ENCODE results near the gene CLASRP.
"Not testable (repeated sequence)": the region's sequence is repeated elsewhere in the genome, so short reads cannot be mapped to it uniquely, and the experiment has no call there.

The CLASRP gene

GRCh38 chr19:45103508-45104319 is 64.9 kb downstream of the CLASRP start:
- no peak overlapping the region for H3K27ac ChIP-seq (ENCODE audit: low read length)
- H3K36me3 ChIP-seq (ENCODE audit: control insufficient read depth, insufficient read depth, low read length), result no peaks in the 10 kb centered on the region
- WGBS (ENCODE audit: insufficient coverage, insufficient read length), result no CpG with 5 or more reads among the region's 26 CpGs
- no peaks in the 10 kb centered on the region for H3K27me3 ChIP-seq (ENCODE audit: control insufficient read depth, insufficient read depth, low read length)
- no peak for DNase-seq (ENCODE audit: low read depth, low spot score)
- peaks cover 5% of the 10 kb centered on the region for H3K4me1 ChIP-seq (ENCODE audit: control insufficient read depth, insufficient read depth, low read length)
- no peak overlapping the region for H3K4me3 ChIP-seq (ENCODE audit: low read length)
- H3K9me3 ChIP-seq (ENCODE audit: control insufficient read depth, insufficient read depth, low read length), result no peaks in the 10 kb centered on the region

DNA sequence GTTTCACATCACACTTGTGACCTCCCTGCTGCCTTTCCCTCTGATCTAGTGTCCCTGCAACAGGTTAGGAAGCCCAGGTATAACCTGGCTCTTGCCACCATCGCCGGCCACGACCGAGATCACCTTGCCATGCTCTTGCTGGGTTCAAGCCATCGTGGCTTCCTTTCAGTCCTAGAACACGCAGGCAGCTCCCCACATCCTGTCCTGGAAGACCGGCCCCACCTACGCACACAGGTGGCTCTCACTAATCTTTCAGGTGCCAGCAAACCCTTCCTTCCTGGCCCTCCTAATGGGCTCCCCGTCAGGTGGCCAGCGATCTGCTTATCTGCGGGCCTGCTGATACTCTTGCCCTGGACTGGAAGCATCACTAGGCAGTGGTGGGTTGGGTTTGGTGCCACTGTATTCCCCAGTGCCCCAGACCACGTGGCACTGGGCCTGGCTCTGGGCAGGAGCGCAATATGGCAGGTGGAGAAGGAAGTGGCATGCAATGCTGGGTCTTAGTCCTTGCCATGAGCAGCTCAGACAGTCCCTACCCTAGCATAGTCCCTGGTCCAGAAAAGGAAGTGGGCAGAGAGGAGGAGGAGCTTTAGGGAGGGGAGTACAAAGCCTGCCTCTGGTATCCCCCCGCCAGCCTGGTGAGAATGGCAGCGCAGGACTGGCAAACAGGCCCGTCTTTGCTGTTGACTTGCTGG is 66.0 kb downstream of the CLASRP start:
- Histone ChIP-seq H3K27me3 (ENCODE audit: control insufficient read depth, insufficient read depth, low read length) (no peaks in the 10 kb centered on the region), H3K4me3 (ENCODE audit: low read length) (no peak overlapping the region), H3K36me3 (ENCODE audit: control insufficient read depth, insufficient read depth, low read length) (no peaks in the 10 kb centered on the region), H3K27ac (ENCODE audit: low read length) (no peak overlapping the region), H3K4me1 (ENCODE audit: control insufficient read depth, insufficient read depth, low read length) (peaks cover 5% of the 10 kb centered on the region), H3K9me3 (ENCODE audit: control insufficient read depth, insufficient read depth, low read length) (no peaks in the 10 kb centered on the region)
- no peak for DNase-seq (ENCODE audit: low read depth, low spot score)
- no CpG with 5 or more reads among the region's 16 CpGs for WGBS (ENCODE audit: insufficient coverage, insufficient read length)

- H3K9me3 ChIP-seq (ENCODE audit: control insufficient read depth, insufficient read depth, low read length); DNase-seq (ENCODE audit: low read depth, low spot score); H3K36me3 ChIP-seq (ENCODE audit: control insufficient read depth, insufficient read depth, low read length); H3K4me1 ChIP-seq (ENCODE audit: control insufficient read depth, insufficient read depth, low read length); H3K27me3 ChIP-seq (ENCODE audit: control insufficient read depth, insufficient read depth, low read length); H3K27ac ChIP-seq (ENCODE audit: low read length); H3K4me3 ChIP-seq (ENCODE audit: low read length): not testable (repeated sequence)
- no CpG with 5 or more reads among the region's 11 CpGs for WGBS (ENCODE audit: insufficient coverage, insufficient read length)
Observed at GRCh38 chr19:45106363-45106762, 67.5 kb downstream of the CLASRP start.

DNA sequence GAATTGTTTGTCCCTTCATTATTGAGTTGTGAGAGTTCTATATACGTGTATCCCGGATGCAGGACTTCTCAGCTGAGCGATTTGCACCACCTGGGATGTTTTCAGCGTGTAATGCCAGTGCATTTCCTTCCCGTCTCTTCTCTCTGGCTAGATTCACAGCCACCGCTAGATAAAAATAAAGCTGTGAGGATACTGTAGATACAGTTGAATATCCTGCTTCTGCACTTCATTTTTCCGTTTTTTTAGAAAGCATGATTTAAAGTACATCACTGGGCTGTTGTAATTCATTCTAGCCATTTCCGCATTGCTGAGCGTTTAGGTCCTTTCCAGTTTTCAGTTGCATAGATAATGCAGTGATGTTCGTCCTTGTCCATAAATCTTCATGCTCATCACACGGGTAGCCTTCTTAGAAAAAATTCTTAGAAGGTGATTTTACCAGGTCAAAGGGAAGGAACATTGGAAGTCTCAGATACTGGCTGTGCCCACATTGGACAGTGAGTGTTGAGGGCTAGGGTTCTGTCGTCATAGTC is 68.8 kb downstream of the CLASRP start:
- Histone ChIP-seq H3K4me3 (ENCODE audit: low read length) (no peak overlapping the region), H3K27me3 (ENCODE audit: control insufficient read depth, insufficient read depth, low read length) (no peaks in the 10 kb centered on the region), H3K36me3 (ENCODE audit: control insufficient read depth, insufficient read depth, low read length) (no peaks in the 10 kb centered on the region), H3K4me1 (ENCODE audit: control insufficient read depth, insufficient read depth, low read length) (peaks cover 5% of the 10 kb centered on the region), H3K27ac (ENCODE audit: low read length) (no peak overlapping the region), H3K9me3 (ENCODE audit: control insufficient read depth, insufficient read depth, low read length) (no peaks in the 10 kb centered on the region)
- DNase-seq (ENCODE audit: low read depth, low spot score), result no peak
- no CpG with 5 or more reads among the region's 12 CpGs for WGBS (ENCODE audit: insufficient coverage, insufficient read length)

DNA sequence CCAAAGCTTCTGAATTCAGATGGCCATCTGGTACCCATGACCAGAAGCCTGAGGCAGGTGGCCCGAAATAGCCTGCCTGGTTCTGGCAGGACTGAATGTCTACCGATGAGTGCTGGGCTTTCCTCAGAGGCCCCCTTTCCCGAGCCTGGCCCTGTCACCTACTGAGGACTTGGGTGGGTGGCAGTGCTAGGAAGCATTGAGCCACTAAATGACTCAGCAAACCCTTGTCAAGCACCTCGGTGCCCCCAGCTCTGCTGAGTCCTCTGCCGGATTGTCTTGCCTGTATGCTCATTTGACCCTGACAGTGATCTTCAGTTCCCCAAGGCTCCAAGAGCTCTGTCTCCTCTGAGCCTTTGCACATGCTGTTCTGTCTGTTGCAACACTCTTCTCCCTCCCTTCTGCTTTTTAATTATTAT is 72.0 kb downstream of the CLASRP start:
- Histone ChIP-seq H3K4me1 (ENCODE audit: control insufficient read depth, insufficient read depth, low read length) (no peaks in the 10 kb centered on the region), H3K27ac (ENCODE audit: low read length) (no peak overlapping the region), H3K9me3 (ENCODE audit: control insufficient read depth, insufficient read depth, low read length) (no peaks in the 10 kb centered on the region), H3K36me3 (ENCODE audit: control insufficient read depth, insufficient read depth, low read length) (no peaks in the 10 kb centered on the region), H3K4me3 (ENCODE audit: low read length) (no peak overlapping the region), H3K27me3 (ENCODE audit: control insufficient read depth, insufficient read depth, low read length) (no peaks in the 10 kb centered on the region)
- no CpG with 5 or more reads among the region's 5 CpGs for WGBS (ENCODE audit: insufficient coverage, insufficient read length)
- DNase-seq (ENCODE audit: low read depth, low spot score), result no peak

- no CpG with 5 or more reads among the region's 11 CpGs for WGBS (ENCODE audit: insufficient coverage, insufficient read length)
- Histone ChIP-seq H3K27ac (ENCODE audit: low read length) (no peak overlapping the region), H3K9me3 (ENCODE audit: control insufficient read depth, insufficient read depth, low read length) (no peaks in the 10 kb centered on the region), H3K4me1 (ENCODE audit: control insufficient read depth, insufficient read depth, low read length) (no peaks in the 10 kb centered on the region), H3K36me3 (ENCODE audit: control insufficient read depth, insufficient read depth, low read length) (no peaks in the 10 kb centered on the region), H3K27me3 (ENCODE audit: control insufficient read depth, insufficient read depth, low read length) (no peaks in the 10 kb centered on the region), H3K4me3 (ENCODE audit: low read length) (no peak overlapping the region)
- no peak for DNase-seq (ENCODE audit: low read depth, low spot score)
Observed at GRCh38 chr19:45112111-45112827, 73.4 kb downstream of the CLASRP start.

- Histone ChIP-seq H3K27ac (ENCODE audit: low read length) (no peak overlapping the region), H3K4me3 (ENCODE audit: low read length) (no peak overlapping the region), H3K36me3 (ENCODE audit: control insufficient read depth, insufficient read depth, low read length) (no peaks in the 10 kb centered on the region), H3K9me3 (ENCODE audit: control insufficient read depth, insufficient read depth, low read length) (no peaks in the 10 kb centered on the region), H3K27me3 (ENCODE audit: control insufficient read depth, insufficient read depth, low read length) (no peaks in the 10 kb centered on the region), H3K4me1 (ENCODE audit: control insufficient read depth, insufficient read depth, low read length) (no peaks in the 10 kb centered on the region)
- DNase-seq (ENCODE audit: low read depth, low spot score), result no peak
- no CpG with 5 or more reads among the region's 9 CpGs for WGBS (ENCODE audit: insufficient coverage, insufficient read length)
Observed at GRCh38 chr19:45113628-45114027, 74.8 kb downstream of the CLASRP start.

- Histone ChIP-seq H3K27ac (ENCODE audit: low read length) (no peak overlapping the region), H3K4me3 (ENCODE audit: low read length) (no peak overlapping the region), H3K27me3 (ENCODE audit: control insufficient read depth, insufficient read depth, low read length) (no peaks in the 10 kb centered on the region), H3K4me1 (ENCODE audit: control insufficient read depth, insufficient read depth, low read length) (no peaks in the 10 kb centered on the region), H3K9me3 (ENCODE audit: control insufficient read depth, insufficient read depth, low read length) (no peaks in the 10 kb centered on the region), H3K36me3 (ENCODE audit: control insufficient read depth, insufficient read depth, low read length) (no peaks in the 10 kb centered on the region)
- no peak for DNase-seq (ENCODE audit: low read depth, low spot score)
- no CpG with 5 or more reads among the region's 4 CpGs for WGBS (ENCODE audit: insufficient coverage, insufficient read length)
Observed at GRCh38 chr19:45114116-45114515, 75.3 kb downstream of the CLASRP start.

GRCh38 chr19:45115809-45116615 is 77.2 kb downstream of the CLASRP start:
- no peak overlapping the region for H3K27ac ChIP-seq (ENCODE audit: low read length)
- H3K27me3 ChIP-seq (ENCODE audit: control insufficient read depth, insufficient read depth, low read length), result no peaks in the 10 kb centered on the region

DNA sequence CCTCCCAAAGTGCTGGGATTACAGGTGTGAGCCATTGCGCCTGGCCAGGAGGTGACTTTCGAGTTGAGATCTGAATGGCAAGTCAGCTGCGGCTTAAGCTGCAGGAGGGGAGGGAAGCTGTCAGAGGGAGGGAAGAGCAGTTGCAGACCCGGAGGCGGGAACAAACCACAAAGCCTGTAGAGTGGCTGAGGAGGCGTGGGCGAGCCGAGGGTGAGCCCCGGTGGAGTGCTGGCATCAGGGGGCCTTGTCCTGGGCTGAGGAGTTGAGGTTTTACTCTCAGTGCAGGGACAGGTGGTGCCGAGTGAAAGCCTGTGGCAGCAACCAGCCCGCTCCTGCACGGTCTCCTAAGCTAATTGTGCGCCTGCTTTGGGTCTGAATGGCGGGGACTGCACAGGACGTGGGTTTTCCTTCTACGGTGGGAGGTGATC is 78.3 kb downstream of the CLASRP start:
- WGBS (ENCODE audit: insufficient coverage, insufficient read length), result no CpG with 5 or more reads among the region's 16 CpGs
- no peak overlapping the region for H3K27ac ChIP-seq (ENCODE audit: low read length)
- no peaks in the 10 kb centered on the region for H3K36me3 ChIP-seq (ENCODE audit: control insufficient read depth, insufficient read depth, low read length)
- no peaks in the 10 kb centered on the region for H3K4me1 ChIP-seq (ENCODE audit: control insufficient read depth, insufficient read depth, low read length)
- DNase-seq (ENCODE audit: low read depth, low spot score), result no peak
- no peak overlapping the region for H3K4me3 ChIP-seq (ENCODE audit: low read length)
- H3K27me3 ChIP-seq (ENCODE audit: control insufficient read depth, insufficient read depth, low read length), result no peaks in the 10 kb centered on the region
- H3K9me3 ChIP-seq (ENCODE audit: control insufficient read depth, insufficient read depth, low read length), result no peaks in the 10 kb centered on the region

More at GRCh38 chr19:45115809-45116615, 77.2 kb downstream of the CLASRP start:
- no peaks in the 10 kb centered on the region for H3K36me3 ChIP-seq (ENCODE audit: control insufficient read depth, insufficient read depth, low read length)
- no peaks in the 10 kb centered on the region for H3K4me1 ChIP-seq (ENCODE audit: control insufficient read depth, insufficient read depth, low read length)
- no peak for DNase-seq (ENCODE audit: low read depth, low spot score)
- no CpG with 5 or more reads among the region's 21 CpGs for WGBS (ENCODE audit: insufficient coverage, insufficient read length)
- H3K4me3 ChIP-seq (ENCODE audit: low read length), result no peak overlapping the region
- H3K9me3 ChIP-seq (ENCODE audit: control insufficient read depth, insufficient read depth, low read length), result no peaks in the 10 kb centered on the region
